ENCODE results near the gene OBP2B.

Gene OBP2B

DNA sequence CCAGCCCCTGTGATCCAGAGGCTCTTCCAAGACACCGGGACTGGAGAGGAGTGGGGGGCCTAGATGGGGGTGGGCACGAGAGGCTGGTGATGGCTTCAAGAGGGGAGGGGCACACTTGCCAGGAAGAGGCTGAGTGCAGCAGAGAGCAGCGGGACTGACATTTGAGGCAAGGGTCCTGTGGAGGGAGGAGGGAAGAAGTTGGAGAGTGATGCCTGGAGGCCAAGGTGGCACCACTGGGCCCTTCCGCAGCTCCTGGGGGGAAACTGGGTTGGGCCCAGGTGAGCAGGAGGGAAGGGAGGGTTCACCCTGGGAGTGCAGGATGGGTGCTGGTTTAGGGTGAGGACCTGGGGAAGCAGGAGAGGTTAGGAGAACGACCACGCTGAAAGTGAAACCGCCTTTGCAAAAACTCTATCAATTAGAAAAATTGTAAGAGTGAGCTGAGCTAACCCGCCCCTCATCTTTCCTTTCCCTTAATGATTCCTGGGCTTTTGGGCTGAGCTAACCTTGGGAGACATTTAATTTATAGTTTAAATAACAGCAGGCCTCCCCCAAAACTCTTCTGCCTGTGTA lies 39.8 kb upstream of the OBP2B start:
- in situ Hi-C loops (cut with HindIII; ENCODE audit: low sequenced_read_pairs), result no loop called here
- no peak overlapping the region for H3K4me3 ChIP-seq (ENCODE audit: low read depth, low read length)
- no peak for DNase-seq (ENCODE audit: low read depth, low spot score)
- TF ChIP-seq, protein P1, sequence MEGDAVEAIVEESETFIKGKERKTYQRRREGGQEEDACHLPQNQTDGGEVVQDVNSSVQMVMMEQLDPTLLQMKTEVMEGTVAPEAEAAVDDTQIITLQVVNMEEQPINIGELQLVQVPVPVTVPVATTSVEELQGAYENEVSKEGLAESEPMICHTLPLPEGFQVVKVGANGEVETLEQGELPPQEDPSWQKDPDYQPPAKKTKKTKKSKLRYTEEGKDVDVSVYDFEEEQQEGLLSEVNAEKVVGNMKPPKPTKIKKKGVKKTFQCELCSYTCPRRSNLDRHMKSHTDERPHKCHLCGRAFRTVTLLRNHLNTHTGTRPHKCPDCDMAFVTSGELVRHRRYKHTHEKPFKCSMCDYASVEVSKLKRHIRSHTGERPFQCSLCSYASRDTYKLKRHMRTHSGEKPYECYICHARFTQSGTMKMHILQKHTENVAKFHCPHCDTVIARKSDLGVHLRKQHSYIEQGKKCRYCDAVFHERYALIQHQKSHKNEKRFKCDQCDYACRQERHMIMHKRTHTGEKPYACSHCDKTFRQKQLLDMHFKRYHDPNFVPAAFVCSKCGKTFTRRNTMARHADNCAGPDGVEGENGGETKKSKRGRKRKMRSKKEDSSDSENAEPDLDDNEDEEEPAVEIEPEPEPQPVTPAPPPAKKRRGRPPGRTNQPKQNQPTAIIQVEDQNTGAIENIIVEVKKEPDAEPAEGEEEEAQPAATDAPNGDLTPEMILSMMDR (IDR thresholded peaks at IDR 0.05; ENCODE audit: low read depth, low read length), result no peak

DNA sequence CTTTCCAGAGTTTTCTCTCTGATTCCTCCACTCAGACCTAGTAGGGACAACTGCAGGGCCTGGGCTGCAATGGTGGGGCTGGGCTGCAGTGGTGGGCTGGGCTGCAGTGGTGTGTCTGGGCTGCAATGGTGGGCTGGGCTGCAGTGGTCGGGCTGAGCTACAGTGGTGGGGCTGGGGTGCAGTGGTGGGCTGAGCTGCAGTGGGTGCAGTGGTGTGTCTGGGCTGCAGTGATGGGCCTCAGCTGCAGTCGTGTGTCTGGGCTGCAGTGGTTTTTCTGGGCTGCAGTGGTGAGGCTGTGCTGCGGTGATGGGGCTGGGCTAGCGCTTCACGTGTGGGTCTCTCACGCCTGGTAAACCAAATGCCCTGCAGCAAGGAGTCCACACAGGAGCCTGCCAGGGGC lies 38.6 kb upstream of the OBP2B start:
- H3K4me3 ChIP-seq (ENCODE audit: low read depth, low read length), result no peak overlapping the region
- in situ Hi-C loops (cut with HindIII; ENCODE audit: low sequenced_read_pairs), result no loop called here
- TF ChIP-seq, protein P1 (IDR thresholded peaks at IDR 0.05; ENCODE audit: low read depth, low read length), result no peak
- DNase-seq (ENCODE audit: low read depth, low spot score), result no peak

DNA sequence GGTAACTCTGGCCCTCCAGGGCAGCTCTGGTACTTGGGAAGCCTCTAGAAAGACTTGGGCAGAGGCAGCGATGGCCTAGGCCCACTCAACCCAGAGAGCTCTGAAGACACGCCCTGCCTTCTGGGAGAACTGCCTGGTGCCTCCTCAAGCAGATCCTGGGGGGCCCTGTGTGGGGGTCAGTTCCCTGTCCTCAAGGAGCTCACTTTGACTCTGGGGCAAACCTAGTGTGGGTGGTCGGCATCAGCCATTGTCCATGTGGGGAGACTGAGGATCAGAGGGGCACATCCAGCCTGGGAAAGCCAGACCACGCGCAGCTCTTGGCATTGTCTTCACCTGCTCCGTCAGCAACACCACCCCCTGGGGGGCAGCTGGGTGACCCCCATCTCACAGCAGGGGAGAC lies 37.9 kb upstream of the OBP2B start:
- TF ChIP-seq, protein P1 (IDR thresholded peaks at IDR 0.05; ENCODE audit: low read depth, low read length), result no peak
- in situ Hi-C loops (cut with HindIII; ENCODE audit: low sequenced_read_pairs), result no loop called here
- no peak for DNase-seq (ENCODE audit: low read depth, low spot score)
- no peak overlapping the region for H3K4me3 ChIP-seq (ENCODE audit: low read depth, low read length)

DNA sequence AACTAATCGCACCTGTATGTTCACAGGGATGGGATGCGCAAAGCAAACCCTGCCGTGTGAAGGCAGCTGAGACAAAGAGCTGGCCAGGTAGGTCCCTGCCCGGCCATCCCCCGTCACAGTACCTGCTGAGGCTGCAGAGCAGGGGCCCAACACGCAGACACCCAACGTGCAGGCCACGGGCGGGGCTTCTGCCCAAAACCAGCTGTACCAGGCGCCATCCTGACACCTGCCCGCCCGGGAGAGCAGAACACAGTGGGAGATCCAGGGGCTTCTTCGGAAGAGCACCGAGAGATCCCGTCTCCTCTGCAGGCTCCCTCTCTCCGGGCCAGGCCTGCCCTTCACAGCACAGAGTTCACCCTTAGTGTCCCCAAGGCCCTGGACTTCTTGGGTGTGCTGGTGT lies 37.5 kb upstream of the OBP2B start:
- DNase-seq (ENCODE audit: low read depth, low spot score), result no peak
- H3K4me3 ChIP-seq (ENCODE audit: low read depth, low read length), result no peak overlapping the region
- in situ Hi-C loops (cut with HindIII; ENCODE audit: low sequenced_read_pairs), result no loop called here
- TF ChIP-seq, protein P1 (IDR thresholded peaks at IDR 0.05; ENCODE audit: low read depth, low read length), result no peak

DNA sequence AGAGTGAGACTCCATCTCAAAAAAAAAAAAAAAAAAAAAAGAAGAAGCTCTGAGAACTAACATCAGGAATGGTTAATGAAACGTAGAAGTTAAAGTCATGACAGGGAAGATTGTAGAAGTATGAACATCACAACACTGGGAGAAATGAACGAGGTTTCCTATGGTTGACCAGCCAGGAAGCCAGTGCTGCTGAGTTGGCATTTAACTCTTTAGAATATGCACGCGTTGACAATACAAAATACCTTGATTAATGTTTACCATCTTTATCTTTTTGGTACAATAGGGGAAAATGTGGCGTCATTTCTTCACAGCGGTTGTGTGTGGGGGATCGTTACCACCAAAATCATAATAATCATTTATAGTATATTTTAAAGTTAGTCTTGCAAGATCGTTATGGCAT lies 33.9 kb upstream of the OBP2B start:
- no peak for DNase-seq (ENCODE audit: low read depth, low spot score)
- in situ Hi-C loops (cut with HindIII; ENCODE audit: low sequenced_read_pairs), result no loop called here
- TF ChIP-seq, protein P1 (IDR thresholded peaks at IDR 0.05; ENCODE audit: low read depth, low read length), result no peak
- H3K4me3 ChIP-seq (ENCODE audit: low read depth, low read length), result no peak overlapping the region

DNA sequence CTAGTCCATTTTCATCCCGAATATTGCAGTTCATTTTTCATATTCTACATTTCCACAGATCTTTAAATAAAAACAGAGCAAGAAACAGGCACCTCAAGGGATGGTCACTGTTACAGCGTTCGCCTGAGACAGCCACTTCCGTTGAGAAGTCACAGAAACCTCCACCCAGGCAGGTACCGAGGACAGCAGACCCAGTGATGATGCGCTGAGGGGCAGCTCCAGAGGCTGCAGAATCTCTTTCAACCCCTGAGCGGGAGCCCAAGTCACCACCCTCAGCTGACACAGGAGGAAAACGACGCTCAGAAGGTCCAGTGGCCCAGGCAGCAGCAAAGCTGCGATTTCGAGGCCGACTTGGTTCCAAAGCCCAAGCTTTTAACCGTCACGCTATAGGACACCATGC lies 33.2 kb upstream of the OBP2B start:
- no peak overlapping the region for H3K4me3 ChIP-seq (ENCODE audit: low read depth, low read length)
- no peak for DNase-seq (ENCODE audit: low read depth, low spot score)
- TF ChIP-seq, protein P1 (IDR thresholded peaks at IDR 0.05; ENCODE audit: low read depth, low read length), result no peak
- in situ Hi-C loops (cut with HindIII; ENCODE audit: low sequenced_read_pairs), result no loop called here

Data from astrocyte of the spinal cord (primary cell).